Mesenchymal stem cell (in vitro differentiated cells and primary cell): ENCODE results near the gene ECEL1.

Experiments used
- DNase-seq: peaks from one replicate; pipeline ENCODE4 v3.0.0-alpha.2; 2013
- H2AFZ ChIP-seq: one replicate; pipeline ENCODE4 v1.6.1; 2013; ENCODE audit warnings: low read depth, mild to moderate bottlenecking, control low read depth, inconsistent platforms, low read length, moderate library complexity
- H2AK5ac ChIP-seq: 2 replicates; pipeline ENCODE4 v1.6.1; 2013; ENCODE audit warnings: low read length, moderate library complexity, mild to moderate bottlenecking, inconsistent platforms; ENCODE audit not compliant: severe bottlenecking
- H2BK120ac ChIP-seq: one replicate; pipeline ENCODE4 v1.6.1; 2013; ENCODE audit warnings: low read depth, mild to moderate bottlenecking, inconsistent platforms, low read length, moderate library complexity
- H2BK12ac ChIP-seq, 2 experiments: one replicate each; pipeline ENCODE4 v1.6.1; 2013; ENCODE audit warnings: inconsistent platforms in 2 of 2, low read length in 2 of 2, mild to moderate bottlenecking in 2 of 2, moderate library complexity in 2 of 2, control low read depth in 1 of 2
- H2BK15ac ChIP-seq: one replicate; pipeline ENCODE4 v1.6.1; 2013; ENCODE audit warnings: mild to moderate bottlenecking, low read depth, inconsistent platforms; ENCODE audit not compliant: poor library complexity, severe bottlenecking
- H2BK5ac ChIP-seq: 2 replicates; pipeline ENCODE4 v1.6.1; 2013; ENCODE audit warnings: low read depth, mild to moderate bottlenecking, low read length, control low read depth, inconsistent platforms; ENCODE audit not compliant: poor library complexity, severe bottlenecking
- H3K14ac ChIP-seq, 2 experiments: one replicate each; pipeline ENCODE4 v1.6.1; 2013; ENCODE audit warnings: inconsistent platforms in 2 of 2, low read length in 2 of 2, control low read depth in 1 of 2, mild to moderate bottlenecking in 1 of 2, moderate library complexity in 1 of 2
- H3K18ac ChIP-seq, 2 experiments: one replicate each; pipeline ENCODE4 v1.6.1; 2013; ENCODE audit warnings: inconsistent platforms in 2 of 2, low read length in 2 of 2, control low read depth in 1 of 2, low read depth in 1 of 2, mild to moderate bottlenecking in 1 of 2
- H3K23ac ChIP-seq, 2 experiments: one replicate each; pipeline ENCODE4 v1.6.1; 2013; ENCODE audit warnings: inconsistent platforms in 2 of 2, low read length in 2 of 2, mild to moderate bottlenecking in 2 of 2, moderate library complexity in 2 of 2, control low read depth in 1 of 2
- H3K27ac ChIP-seq: 2 replicates; pipeline ENCODE4 v1.5.1; 2013; ENCODE audit warnings: mild to moderate bottlenecking, moderate library complexity, low read length, control low read depth, inconsistent platforms; ENCODE audit not compliant: poor library complexity, severe bottlenecking
- H3K27me3 ChIP-seq, 2 experiments: 2 replicates each; pipeline versions ENCODE4 v1.6.1 to v1.7.0; 2013; ENCODE audit warnings: low read length in 2 of 2, mild to moderate bottlenecking in 2 of 2, moderate library complexity in 2 of 2, control low read depth in 1 of 2, inconsistent platforms in 1 of 2; ENCODE audit not compliant: control insufficient read depth in 1 of 2, insufficient read depth in 1 of 2
- H3K36me3 ChIP-seq, 2 experiments: 2 replicates each; pipeline versions ENCODE4 v1.6.1 to v1.7.0; 2013; ENCODE audit warnings: low read length in 2 of 2, control low read depth in 1 of 2, inconsistent platforms in 1 of 2, low read depth in 1 of 2, mild to moderate bottlenecking in 1 of 2; ENCODE audit not compliant: insufficient read depth in 2 of 2, control insufficient read depth in 1 of 2
- H3K4ac ChIP-seq, 2 experiments: one replicate each; pipeline ENCODE4 v1.6.1; 2013; ENCODE audit warnings: inconsistent platforms in 2 of 2, low read length in 2 of 2, mild to moderate bottlenecking in 2 of 2, moderate library complexity in 2 of 2, control low read depth in 1 of 2, low read depth in 1 of 2
- H3K4me1 ChIP-seq: 2 replicates; pipeline ENCODE4 v1.6.1; 2013; ENCODE audit warnings: low read depth, low read length, control low read depth; ENCODE audit not compliant: control insufficient read depth, insufficient read depth
- H3K4me2 ChIP-seq: 2 replicates; pipeline ENCODE4 v1.6.1; 2013; ENCODE audit warnings: low read length, mild to moderate bottlenecking, inconsistent platforms; ENCODE audit not compliant: poor library complexity, severe bottlenecking
- H3K4me3 ChIP-seq, 2 experiments: 2 replicates each; pipeline versions ENCODE4 v1.5.1 to v1.7.0; 2013; ENCODE audit warnings: low read length in 2 of 2, mild to moderate bottlenecking in 2 of 2, control low read depth in 1 of 2, low read depth in 1 of 2; ENCODE audit not compliant: insufficient read depth in 1 of 2
- H3K79me1 ChIP-seq: replicated peaks from 2 replicates; pipeline ENCODE4 v1.6.1; 2013; ENCODE audit warnings: mild to moderate bottlenecking, control low read depth, low read length, inconsistent platforms; ENCODE audit not compliant: poor library complexity, severe bottlenecking
- H3K9ac ChIP-seq: 2 replicates; pipeline ENCODE4 v1.7.0; 2013; ENCODE audit warnings: mild to moderate bottlenecking, low read length, moderate library complexity
- H3K9me3 ChIP-seq: 2 replicates; pipeline ENCODE4 v1.7.0; 2013; ENCODE audit warnings: mild to moderate bottlenecking, low read length; ENCODE audit not compliant: control insufficient read depth
- H4K8ac ChIP-seq: one replicate; pipeline ENCODE4 v1.6.1; 2013; ENCODE audit warnings: inconsistent platforms, mild to moderate bottlenecking, low read length, moderate library complexity
- H4K91ac ChIP-seq: one replicate; pipeline ENCODE4 v1.6.1; 2013; ENCODE audit warnings: mild to moderate bottlenecking, low read length, inconsistent platforms
- WGBS: methylation state at CpG from one replicate; pipeline ENCODE4 v1.1.7; 2013; ENCODE audit warnings: mixed read lengths; 5-methylcytosine and 5-hydroxymethylcytosine counted together

The ECEL1 gene

GRCh38 chr2:232466221-232466620 is 21.4 kb downstream of the ECEL1 start:
- H3K9ac ChIP-seq: no peak overlapping the region
- H3K14ac ChIP-seq: no peak overlapping the region
- H3K4me2 ChIP-seq: no peak overlapping the region
- no peaks in the 10 kb centered on the region for H3K36me3 ChIP-seq
- no peak overlapping the region for H3K18ac ChIP-seq
- H4K8ac ChIP-seq: no peak overlapping the region
- H3K27me3 ChIP-seq: peaks cover 30 to 73% of the 10 kb centered on the region in 2 experiments
- no peaks in the 10 kb centered on the region for H3K79me1 ChIP-seq
- H3K4me1 ChIP-seq: no peaks in the 10 kb centered on the region
- H3K27ac ChIP-seq: no peak overlapping the region
- no peak overlapping the region for H2AK5ac ChIP-seq
- DNase-seq: no peak
- no peak overlapping the region for H3K4ac ChIP-seq
- no peak overlapping the region for H2AFZ ChIP-seq
- 91% methylated on average over 4 of the region's 7 CpGs for WGBS
- no peak overlapping the region for H3K23ac ChIP-seq
- H3K4me3 ChIP-seq: no peak overlapping the region
- H2BK120ac ChIP-seq: no peak overlapping the region
- H3K9me3 ChIP-seq: peaks cover under 1% of the 10 kb centered on the region
- H4K91ac ChIP-seq: no peak overlapping the region
- no peak overlapping the region for H2BK5ac ChIP-seq
- H2BK15ac ChIP-seq: no peak overlapping the region
- H2BK12ac ChIP-seq: no peak overlapping the region

GRCh38 chr2:232465061-232465460 is 22.6 kb downstream of the ECEL1 start:
- H2AFZ ChIP-seq: no peak overlapping the region
- H2BK15ac ChIP-seq: no peak overlapping the region
- H2AK5ac ChIP-seq: no peak overlapping the region
- no peaks in the 10 kb centered on the region for H3K36me3 ChIP-seq
- H3K4me1 ChIP-seq: peaks cover 2% of the 10 kb centered on the region
- no peak overlapping the region for H3K4ac ChIP-seq
- H3K4me2 ChIP-seq: no peak overlapping the region
- no peaks in the 10 kb centered on the region for H3K79me1 ChIP-seq
- WGBS: 85% methylated on average over 6 of the region's 6 CpGs
- H3K27me3 ChIP-seq: peaks cover 27 to 71% of the 10 kb centered on the region in 2 experiments
- H3K27ac ChIP-seq: no peak overlapping the region
- no peak for DNase-seq
- H2BK5ac ChIP-seq: no peak overlapping the region
- no peak overlapping the region for H2BK120ac ChIP-seq
- H3K9me3 ChIP-seq: no peaks in the 10 kb centered on the region
- no peak overlapping the region for H4K8ac ChIP-seq
- H2BK12ac ChIP-seq: no peak overlapping the region
- no peak overlapping the region for H3K23ac ChIP-seq
- H3K18ac ChIP-seq: no peak overlapping the region
- no peak overlapping the region for H3K9ac ChIP-seq
- H3K4me3 ChIP-seq: no peak overlapping the region
- H3K14ac ChIP-seq: no peak overlapping the region
- no peak overlapping the region for H4K91ac ChIP-seq

- H4K91ac ChIP-seq: no peak overlapping the region
- H2BK15ac ChIP-seq: no peak overlapping the region
- H3K14ac ChIP-seq: no peak overlapping the region
- H3K27me3 ChIP-seq: peaks cover 30 to 70% of the 10 kb centered on the region in 2 experiments
- H2BK5ac ChIP-seq: no peak overlapping the region
- H2AK5ac ChIP-seq: no peak overlapping the region
- no peak overlapping the region for H3K4ac ChIP-seq
- H3K36me3 ChIP-seq: no peaks in the 10 kb centered on the region
- no peak overlapping the region for H3K9ac ChIP-seq
- no peak overlapping the region for H3K18ac ChIP-seq
- H3K27ac ChIP-seq: no peak overlapping the region
- H3K23ac ChIP-seq: no peak overlapping the region
- H2BK12ac ChIP-seq: no peak overlapping the region
- no peak overlapping the region for H2BK120ac ChIP-seq
- no peak for DNase-seq
- H3K9me3 ChIP-seq: no peaks in the 10 kb centered on the region
- H2AFZ ChIP-seq: no peak overlapping the region
- no peak overlapping the region for H4K8ac ChIP-seq
- no peaks in the 10 kb centered on the region for H3K79me1 ChIP-seq
- H3K4me2 ChIP-seq: no peak overlapping the region
- H3K4me3 ChIP-seq: no peak overlapping the region
- 88% methylated on average over 3 of the region's 3 CpGs for WGBS
- H3K4me1 ChIP-seq: peaks cover 2% of the 10 kb centered on the region
Measured at GRCh38 chr2:232464544-232464885, 23.1 kb downstream of the ECEL1 start.

- Histone ChIP-seq H2BK12ac (no peak overlapping the region), H3K27me3 (peaks cover 35 to 73% of the 10 kb centered on the region in 2 experiments), H2BK5ac (no peak overlapping the region), H4K8ac (no peak overlapping the region), H4K91ac (no peak overlapping the region), H3K27ac (no peak overlapping the region), H3K79me1 (no peaks in the 10 kb centered on the region), H3K14ac (no peak overlapping the region), H3K36me3 (no peaks in the 10 kb centered on the region), H3K4ac (no peak overlapping the region), H3K18ac (no peak overlapping the region), H3K9me3 (no peaks in the 10 kb centered on the region), H2AK5ac (no peak overlapping the region), H3K4me3 (no peak overlapping the region), H2AFZ (no peak overlapping the region), H3K4me1 (peaks cover 2% of the 10 kb centered on the region), H2BK120ac (no peak overlapping the region), H3K4me2 (no peak overlapping the region), H2BK15ac (no peak overlapping the region), H3K9ac (no peak overlapping the region), H3K23ac (no peak overlapping the region)
- no peak for DNase-seq
- 90% methylated on average over 18 of the region's 18 CpGs for WGBS
Measured at GRCh38 chr2:232463701-232464543, 23.7 kb downstream of the ECEL1 start.
